HG03060 (cell line): ENCODE measurements around the gene SKIC2.
"Not testable (repeated sequence)": the region's sequence is repeated elsewhere in the genome, so short reads cannot be mapped to it uniquely, and the experiment has no call there.

Experiments
- ATAC-seq: cut with Tn5 transposase; IDR thresholded peaks from one replicate; pipeline ENCODE4 v1.9.1; 2021; ENCODE audit warnings: low read depth, moderate number of reproducible peaks; ENCODE audit not compliant: unreplicated experiment

The SKIC2 gene

DNA sequence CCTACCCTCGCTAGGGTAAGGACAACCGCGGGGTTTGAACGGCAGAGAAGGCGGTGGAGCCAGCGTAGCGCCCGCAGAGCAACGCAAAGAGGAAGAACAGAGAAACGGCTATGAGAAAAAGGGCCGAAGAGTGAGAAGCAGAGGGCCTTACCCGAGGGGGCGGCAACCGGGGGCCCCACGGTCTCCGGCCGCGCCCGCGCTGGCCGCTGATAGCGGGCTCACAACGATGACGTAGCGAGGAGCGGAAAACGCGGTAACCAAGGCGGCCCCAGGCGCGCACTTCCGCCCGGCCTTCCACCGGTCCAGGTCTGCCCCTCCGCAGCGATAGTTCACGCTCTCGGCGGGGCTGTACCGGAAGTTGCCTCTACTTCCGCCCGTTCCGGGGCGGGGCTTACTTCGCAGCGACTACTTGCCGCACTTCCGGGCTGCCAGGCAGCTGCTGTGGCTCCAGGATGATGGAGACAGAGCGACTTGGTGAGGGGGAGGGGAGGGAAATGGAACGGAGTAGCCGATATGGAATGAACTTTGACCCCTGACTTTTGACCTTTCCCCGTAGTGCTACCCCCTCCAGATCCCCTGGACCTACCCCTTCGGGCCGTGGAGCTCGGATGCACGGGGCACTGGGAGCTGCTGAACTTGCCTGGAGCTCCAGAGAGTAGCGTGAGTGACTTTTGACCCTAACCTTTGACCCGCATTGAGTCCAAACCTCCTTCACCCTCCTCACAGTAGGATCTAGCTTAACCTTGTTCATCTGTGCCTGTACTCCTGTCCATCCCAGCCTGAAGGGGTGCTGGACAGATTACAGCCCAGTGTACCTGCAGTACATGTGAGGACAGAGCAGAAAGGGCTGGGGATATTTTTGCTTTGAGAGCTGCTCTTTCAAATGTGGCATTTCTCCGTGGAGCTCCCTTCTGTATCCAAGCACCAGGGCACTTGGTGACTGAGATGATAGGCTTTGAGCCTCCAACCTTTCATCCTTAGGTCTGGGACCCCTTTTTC lies at the start of gene SKIC2, which contains the start of gene NELFE:
TSS of gene SKIC2 (plus strand) at position 435 of the 999 bp plus-strand sequence. CDS start at position 453, 18 bp downstream.
TSS of gene NELFE (minus strand) at position 231 of the 999 bp plus-strand sequence. CDS start 525 bp downstream, outside the sequence.
- ATAC-seq = peak; percentile 92

GRCh38 chr6:31909298-31909697 lies 49.7 kb upstream of the SKIC2 start:
- ATAC-seq = not testable (repeated sequence)

DNA sequence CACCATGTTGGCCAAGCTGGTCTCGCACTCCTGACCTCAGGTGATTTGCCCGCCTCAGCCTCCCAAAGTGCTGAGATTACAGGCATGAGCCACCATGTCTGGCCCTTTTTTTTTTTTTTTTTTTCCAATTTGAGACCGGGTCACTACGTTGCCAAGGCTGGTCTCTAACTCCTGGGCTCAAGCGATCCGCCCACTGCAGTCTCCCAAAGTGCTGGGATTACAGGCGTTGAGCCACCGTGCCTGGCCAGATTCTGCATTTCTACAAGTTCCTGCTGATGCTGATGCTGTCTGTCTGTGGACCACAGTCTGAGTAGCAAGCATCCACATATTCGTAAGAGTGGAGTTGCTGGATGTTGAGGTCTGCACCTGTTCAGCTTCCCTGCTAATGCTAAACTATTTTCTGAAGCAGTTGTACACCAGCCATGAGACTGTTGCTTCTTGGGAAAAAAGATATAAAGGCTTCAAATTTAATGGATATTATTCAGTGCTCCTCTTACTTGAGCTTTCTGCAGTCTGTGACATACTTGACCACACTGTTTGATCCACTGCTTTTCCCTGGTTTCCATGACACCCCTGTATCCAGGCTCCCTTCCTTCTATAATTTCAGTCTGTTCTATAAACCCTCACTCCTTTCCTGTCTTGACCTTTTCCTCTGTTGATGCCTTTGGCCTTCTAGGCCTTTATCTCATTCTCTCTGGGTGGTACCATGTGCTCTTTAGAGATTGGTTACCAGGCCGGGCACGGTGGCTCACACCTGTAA lies 47.0 kb upstream of the SKIC2 start:
- ATAC-seq = no peak

- no peak for ATAC-seq
These were observed 43.6 kb upstream of the SKIC2 start for GRCh38 chr6:31915351-31915750.

- ATAC-seq = no peak
These were observed 43.2 kb upstream of the SKIC2 start for GRCh38 chr6:31915756-31916155.

- no peak for ATAC-seq
These were observed 40.8 kb upstream of the SKIC2 start for GRCh38 chr6:31918069-31918720.

DNA sequence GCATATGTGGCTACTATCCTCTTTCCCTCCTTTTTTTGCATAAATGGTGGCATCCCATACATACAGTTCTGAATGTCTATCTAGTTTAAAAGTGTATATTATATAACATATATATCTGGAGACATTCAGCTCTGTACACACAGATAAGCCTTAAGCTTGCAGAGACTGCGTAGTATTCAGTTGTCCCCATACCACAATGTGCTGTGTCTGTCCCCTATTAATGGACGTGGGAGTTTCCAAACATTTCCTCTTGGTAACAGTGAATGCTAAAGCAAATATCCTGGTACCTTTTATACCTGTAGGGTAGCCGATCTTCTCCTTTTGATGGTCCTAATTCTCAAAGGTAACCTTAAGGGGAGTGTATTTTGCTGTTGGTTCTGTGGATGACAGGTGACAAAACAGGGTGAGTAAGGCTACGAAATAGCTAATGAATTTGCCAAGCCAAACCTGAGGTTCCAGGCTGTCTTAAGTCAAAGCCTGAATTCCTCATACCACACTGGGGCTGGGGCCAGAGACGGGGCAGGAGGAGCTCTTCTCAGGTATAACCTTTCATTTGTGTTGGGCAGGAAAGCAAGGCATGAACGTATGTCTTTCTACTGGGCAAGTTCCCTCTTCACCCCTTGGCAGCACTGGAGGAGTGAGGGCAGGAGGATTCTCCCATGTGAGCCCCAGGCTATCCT lies 39.2 kb upstream of the SKIC2 start:
- no peak for ATAC-seq

- ATAC-seq = no peak
These were observed 38.2 kb upstream of the SKIC2 start for GRCh38 chr6:31920811-31921210.

DNA sequence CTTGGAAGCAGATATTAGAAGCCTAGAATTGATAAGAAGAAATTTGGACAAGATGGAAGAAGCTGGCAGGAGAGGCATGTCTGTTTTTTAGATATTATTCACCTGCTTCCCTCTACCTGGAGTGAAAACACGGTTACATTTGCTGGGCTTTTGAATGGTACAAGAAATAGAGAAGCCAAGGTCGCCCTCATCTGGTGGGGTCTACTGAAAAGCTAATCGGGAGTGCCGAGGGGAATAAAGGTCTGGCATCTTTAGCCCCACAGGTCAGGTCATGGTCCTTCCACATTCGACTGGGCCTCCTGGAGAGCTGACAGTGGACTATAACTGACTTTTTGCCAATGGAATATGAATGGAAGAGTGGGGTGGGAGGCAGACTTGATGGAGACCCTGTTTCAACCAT lies 36.0 kb upstream of the SKIC2 start:
- ATAC-seq = no peak

DNA sequence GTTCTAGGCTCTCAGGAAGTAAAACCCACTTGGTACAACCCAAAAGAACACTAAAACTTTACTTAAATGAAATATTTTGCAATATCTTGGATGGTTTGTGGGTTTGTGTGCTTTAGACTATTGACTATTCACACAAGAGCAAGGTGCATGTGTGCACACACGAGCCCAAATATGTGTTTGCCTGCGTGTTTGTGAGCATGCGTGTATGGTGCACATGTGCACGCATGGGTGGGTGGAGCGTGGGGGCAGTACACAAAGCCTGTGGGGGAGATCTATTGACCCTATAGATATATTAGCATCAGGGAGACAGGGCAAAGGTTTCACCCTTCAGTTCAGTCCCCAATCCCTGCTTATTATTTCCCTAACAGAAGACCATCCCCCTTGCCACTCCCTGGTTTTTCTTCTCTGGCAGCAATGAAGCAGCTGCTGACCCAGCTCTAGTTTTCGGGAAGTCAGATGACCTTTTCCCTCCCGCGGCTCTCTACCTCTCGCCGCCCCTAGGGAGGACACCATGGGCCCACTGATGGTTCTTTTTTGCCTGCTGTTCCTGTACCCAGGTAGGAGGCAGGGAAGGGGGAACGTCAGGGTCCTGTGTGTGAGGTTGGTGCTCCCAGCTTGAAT lies 31.6 kb upstream of the SKIC2 start, which contains the start of gene C2:
TSS of gene C2 (plus strand) at position 476 of the 621 bp plus-strand sequence. CDS start at position 512, 36 bp downstream.
- no peak for ATAC-seq

DNA sequence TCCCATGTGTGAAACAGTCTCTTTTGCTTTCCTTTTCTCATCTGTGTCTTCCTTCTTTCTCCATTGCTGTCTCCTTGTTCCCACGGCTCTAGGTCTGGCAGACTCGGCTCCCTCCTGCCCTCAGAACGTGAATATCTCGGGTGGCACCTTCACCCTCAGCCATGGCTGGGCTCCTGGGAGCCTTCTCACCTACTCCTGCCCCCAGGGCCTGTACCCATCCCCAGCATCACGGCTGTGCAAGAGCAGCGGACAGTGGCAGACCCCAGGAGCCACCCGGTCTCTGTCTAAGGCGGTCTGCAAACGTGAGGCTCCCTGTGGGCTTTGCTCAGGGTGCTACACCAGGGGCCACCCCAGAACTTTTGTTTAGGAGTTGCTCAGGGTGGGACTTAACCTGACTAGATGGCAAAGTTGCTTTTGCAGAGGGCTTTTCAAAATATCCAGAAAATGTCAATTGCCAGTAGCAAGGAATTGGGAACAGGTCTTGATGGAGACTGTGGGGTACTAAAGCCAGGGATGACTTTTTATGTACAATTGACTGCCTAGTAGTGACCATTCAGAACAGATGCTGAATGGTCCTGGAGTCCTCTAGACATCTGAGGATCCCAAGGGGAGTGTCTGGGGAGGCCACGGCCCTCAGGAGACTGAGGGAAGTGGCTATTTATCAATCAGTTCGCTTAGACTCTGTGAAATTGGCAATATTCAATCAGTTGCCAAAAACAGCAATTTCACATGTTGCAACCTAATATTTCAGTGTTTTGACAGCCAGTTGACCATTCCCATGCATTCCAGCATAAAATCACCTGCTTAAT lies 30.9 kb upstream of the SKIC2 start:
- no peak for ATAC-seq

DNA sequence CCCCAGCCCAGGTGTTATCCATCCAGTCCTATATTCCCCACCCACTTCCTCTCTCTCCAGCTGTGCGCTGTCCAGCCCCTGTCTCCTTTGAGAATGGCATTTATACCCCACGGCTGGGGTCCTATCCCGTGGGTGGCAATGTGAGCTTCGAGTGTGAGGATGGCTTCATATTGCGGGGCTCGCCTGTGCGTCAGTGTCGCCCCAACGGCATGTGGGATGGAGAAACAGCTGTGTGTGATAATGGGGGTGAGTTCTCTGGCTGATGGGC lies 30.4 kb upstream of the SKIC2 start:
- no peak for ATAC-seq

GRCh38 chr6:31930962-31931361 lies 28.0 kb upstream of the SKIC2 start:
- ATAC-seq = no peak

DNA sequence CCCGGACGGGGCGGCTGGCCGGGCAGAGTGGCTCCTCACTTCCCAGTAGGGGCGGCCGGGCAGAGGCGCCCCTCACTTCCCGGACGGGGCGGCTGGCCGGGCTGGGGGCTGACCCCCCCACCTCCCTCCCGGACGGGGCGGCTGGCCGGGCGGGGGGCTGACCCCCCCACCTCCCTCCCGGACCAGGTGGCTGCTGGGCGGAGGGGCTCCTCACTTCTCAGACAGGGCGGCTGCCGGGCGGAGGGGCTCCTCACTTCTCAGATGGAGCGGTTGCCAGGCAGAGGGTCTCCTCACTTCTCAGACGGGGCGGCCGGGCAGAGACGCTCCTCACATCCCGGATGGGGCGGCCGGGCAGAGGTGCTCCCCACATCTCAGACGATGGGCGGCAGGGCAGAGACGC lies 26.8 kb upstream of the SKIC2 start:
- not testable (repeated sequence) for ATAC-seq

DNA sequence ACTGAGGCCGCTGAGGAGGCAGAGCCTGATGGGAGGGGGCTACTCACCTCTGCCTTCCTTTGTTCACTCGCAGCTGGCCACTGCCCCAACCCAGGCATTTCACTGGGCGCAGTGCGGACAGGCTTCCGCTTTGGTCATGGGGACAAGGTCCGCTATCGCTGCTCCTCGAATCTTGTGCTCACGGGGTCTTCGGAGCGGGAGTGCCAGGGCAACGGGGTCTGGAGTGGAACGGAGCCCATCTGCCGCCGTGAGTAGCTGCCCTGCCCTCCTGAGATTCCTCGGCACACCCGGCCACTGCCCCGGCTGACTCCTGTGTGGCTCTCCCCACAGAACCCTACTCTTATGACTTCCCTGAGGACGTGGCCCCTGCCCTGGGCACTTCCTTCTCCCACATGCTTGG lies 25.4 kb upstream of the SKIC2 start:
- ATAC-seq = no peak

DNA sequence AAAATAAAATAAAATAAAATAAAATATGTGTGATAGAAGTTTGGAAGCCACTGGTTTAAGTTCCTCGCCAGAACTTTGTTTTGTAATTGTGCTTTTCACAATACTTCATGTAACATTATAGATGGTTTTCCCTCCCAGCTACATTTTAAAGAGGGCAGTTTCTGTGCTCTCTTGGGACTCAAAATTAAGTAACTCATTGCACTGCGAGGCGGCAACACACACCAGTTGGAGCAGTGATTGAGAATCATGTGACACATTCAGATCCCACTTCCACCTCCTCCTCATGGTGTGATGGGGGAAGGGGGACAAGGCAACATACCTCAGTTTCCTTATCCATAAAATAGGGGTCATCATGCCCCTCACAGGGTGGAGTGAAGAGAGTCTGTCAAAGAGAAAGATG lies 24.0 kb upstream of the SKIC2 start:
- no peak for ATAC-seq

DNA sequence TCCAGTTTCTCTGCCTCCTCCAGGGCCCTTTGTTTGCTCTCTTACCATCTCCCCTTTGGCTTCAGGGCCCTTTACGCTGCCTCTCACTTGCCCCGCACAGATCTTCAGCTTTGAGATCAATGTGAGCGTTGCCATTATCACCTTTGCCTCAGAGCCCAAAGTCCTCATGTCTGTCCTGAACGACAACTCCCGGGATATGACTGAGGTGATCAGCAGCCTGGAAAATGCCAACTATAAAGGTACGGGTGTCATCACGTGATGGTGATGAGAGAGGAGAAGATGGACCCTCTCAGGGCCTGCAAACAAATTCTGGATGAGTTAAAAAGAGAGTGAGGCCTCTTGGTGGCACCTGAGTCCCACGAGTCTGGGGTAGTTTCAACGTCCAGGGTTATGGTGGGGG lies 23.2 kb upstream of the SKIC2 start:
- no peak for ATAC-seq

DNA sequence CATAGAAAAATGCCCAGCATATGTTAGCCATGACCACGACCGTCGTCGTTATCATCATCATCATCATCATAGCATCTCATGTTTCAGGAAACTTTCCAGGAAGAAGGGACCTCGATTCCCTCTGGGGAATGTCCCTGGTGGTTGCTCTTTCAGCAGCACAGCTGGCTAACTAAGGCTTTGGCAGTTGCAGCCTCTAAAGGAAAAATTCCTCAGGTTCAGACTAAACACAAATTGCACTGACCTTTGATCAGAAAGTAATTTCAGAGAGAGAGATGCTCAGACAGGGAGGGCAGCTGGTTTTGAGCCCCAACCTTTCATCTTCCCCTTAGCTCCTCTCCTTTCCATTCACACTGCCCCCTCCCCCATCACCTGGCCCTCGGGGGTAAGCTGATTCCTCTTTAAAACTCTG lies 18.7 kb upstream of the SKIC2 start:
- no peak for ATAC-seq

GRCh38 chr6:31943742-31944141 lies 15.2 kb upstream of the SKIC2 start:
- no peak for ATAC-seq
